Calu3 (cell line): Measurements from ENCODE around the gene SOS2. TPM values are rescaled to one million over a fixed set of nuclear protein-coding genes. Genes with fewer than 3 reads are reported as not detected.

ENCODE experiments used
- BruUV-seq: library from RNA; stranded (reverse); fragments of 400-500 nt; replicated peaks from 2 replicates; lab custom pipeline; 2021; lab: Mats Ljungman, UMichigan
- CTCF ChIA-PET: fragments of 300-600 bp; sonication (Branson Sonifier 250); formaldehyde crosslinking; loops from one replicate; lab custom pipeline; 2022; ENCODE audit warnings: antibody characterized with exemption; lab: Charles Lee
- DNase-seq: peaks from one replicate; pipeline ENCODE4 v3.0.0; 2022
- H3K27ac Mint-ChIP-seq: one replicate; pipeline ENCODE4 v1.8.0; 2022; ENCODE audit warnings: mixed read lengths; ENCODE audit not compliant: unreplicated experiment
- H3K27me3 Mint-ChIP-seq: one replicate; pipeline ENCODE4 v1.8.0; 2022; ENCODE audit warnings: mixed read lengths; ENCODE audit not compliant: unreplicated experiment
- H3K36me3 Mint-ChIP-seq: one replicate; pipeline ENCODE4 v1.8.0; 2022; ENCODE audit warnings: mild to moderate bottlenecking, moderate library complexity, mixed read lengths; ENCODE audit not compliant: insufficient read depth, unreplicated experiment
- H3K4me1 Mint-ChIP-seq: one replicate; pipeline ENCODE4 v1.8.0; 2022; ENCODE audit warnings: mild to moderate bottlenecking, low read depth, mixed read lengths; ENCODE audit not compliant: unreplicated experiment
- H3K4me3 Mint-ChIP-seq: one replicate; pipeline ENCODE4 v1.8.0; 2022; ENCODE audit warnings: mild to moderate bottlenecking, low read depth, moderate library complexity, mixed read lengths; ENCODE audit not compliant: unreplicated experiment
- H3K9me3 Mint-ChIP-seq: one replicate; pipeline ENCODE4 v1.8.0; 2022; ENCODE audit warnings: low read depth, mixed read lengths; ENCODE audit not compliant: unreplicated experiment
- intact Hi-C: fragments of 100-400 bp; cut with micrococcal nuclease; formaldehyde crosslinking; loops from one replicate; pipeline ENCODE4 v1.10.0; 2022; ENCODE audit not compliant: unreplicated experiment
- total RNA-seq: library from RNA; stranded (reverse); gene quantifications from 2 replicates; pipeline ENCODE4 v1.2.3, GENCODE V29; 2022
- TF ChIP-seq, protein P1 (sequence below): fragments of 200-600 bp; IDR thresholded peaks from one replicate; pipeline ENCODE4 v1.8.0; 2022; ENCODE audit warnings: antibody characterized with exemption; ENCODE audit not compliant: unreplicated experiment

SOS2 gene
- total RNA-seq, 1 experiment from 2014 or later, result 17.1 TPM

DNA sequence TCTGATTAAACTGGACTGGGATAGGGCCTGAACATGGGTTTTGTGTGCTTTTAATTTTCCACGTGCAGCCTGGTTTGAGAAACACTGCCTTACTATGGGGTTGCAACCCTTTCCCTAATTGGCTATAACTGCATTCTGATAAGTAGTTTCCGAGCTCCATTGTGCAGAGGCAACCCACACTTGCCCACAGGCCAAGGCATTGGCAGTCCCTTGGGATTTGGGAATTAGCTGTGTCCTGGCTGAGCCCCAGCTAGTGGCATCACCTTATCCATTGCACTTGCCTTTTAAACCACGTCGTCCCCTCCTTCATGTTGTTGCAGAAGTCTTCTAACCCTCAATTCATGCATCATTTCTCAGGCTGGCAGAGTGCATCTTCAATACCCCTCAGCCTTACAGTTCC is 125.2 kb downstream of the SOS2 start:
- H3K27me3 Mint-ChIP-seq, result no peaks in the 10 kb centered on the region
- H3K36me3 Mint-ChIP-seq, result peaks cover 29% of the 10 kb centered on the region
- intact Hi-C loops, result loop anchor here (10.0 kb wide), 1 partner anchor 91 kb away; no protein-coding TSS in a partner anchor
- no peaks in the 10 kb centered on the region for H3K9me3 Mint-ChIP-seq
- CTCF ChIA-PET, result no interaction called here
- TF ChIP-seq, protein P1, sequence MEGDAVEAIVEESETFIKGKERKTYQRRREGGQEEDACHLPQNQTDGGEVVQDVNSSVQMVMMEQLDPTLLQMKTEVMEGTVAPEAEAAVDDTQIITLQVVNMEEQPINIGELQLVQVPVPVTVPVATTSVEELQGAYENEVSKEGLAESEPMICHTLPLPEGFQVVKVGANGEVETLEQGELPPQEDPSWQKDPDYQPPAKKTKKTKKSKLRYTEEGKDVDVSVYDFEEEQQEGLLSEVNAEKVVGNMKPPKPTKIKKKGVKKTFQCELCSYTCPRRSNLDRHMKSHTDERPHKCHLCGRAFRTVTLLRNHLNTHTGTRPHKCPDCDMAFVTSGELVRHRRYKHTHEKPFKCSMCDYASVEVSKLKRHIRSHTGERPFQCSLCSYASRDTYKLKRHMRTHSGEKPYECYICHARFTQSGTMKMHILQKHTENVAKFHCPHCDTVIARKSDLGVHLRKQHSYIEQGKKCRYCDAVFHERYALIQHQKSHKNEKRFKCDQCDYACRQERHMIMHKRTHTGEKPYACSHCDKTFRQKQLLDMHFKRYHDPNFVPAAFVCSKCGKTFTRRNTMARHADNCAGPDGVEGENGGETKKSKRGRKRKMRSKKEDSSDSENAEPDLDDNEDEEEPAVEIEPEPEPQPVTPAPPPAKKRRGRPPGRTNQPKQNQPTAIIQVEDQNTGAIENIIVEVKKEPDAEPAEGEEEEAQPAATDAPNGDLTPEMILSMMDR, result no peak
- DNase-seq, result no peak
- H3K27ac Mint-ChIP-seq, result no peak overlapping the region
- no peak overlapping the region for H3K4me3 Mint-ChIP-seq
- no TSS peak for BruUV-seq
- peaks cover 8% of the 10 kb centered on the region for H3K4me1 Mint-ChIP-seq

- Mint-ChIP-seq H3K4me1 (peaks cover 30% of the 10 kb centered on the region), H3K36me3 (peaks cover 16% of the 10 kb centered on the region), H3K9me3 (no peaks in the 10 kb centered on the region), H3K27me3 (no peaks in the 10 kb centered on the region), H3K4me3 (no peak overlapping the region), H3K27ac (no peak overlapping the region)
- BruUV-seq, result no TSS peak
- CTCF ChIA-PET, result interaction anchor here (0.6 to 1.3 kb wide), 4 partner anchors 158 to 251 kb away, joined by 4 to 7 read pairs (median 5); partner anchors contain the start of gene NEMF
- intact Hi-C loops, result loop anchor here (5.0 to 10.0 kb wide), 4 partner anchors 36 to 206 kb away; no protein-coding TSS in a partner anchor
- TF ChIP-seq, protein P1, result no peak
- DNase-seq, result no peak
These were observed 127.8 kb downstream of the SOS2 start for GRCh38 chr14:50103558-50103957.

DNA sequence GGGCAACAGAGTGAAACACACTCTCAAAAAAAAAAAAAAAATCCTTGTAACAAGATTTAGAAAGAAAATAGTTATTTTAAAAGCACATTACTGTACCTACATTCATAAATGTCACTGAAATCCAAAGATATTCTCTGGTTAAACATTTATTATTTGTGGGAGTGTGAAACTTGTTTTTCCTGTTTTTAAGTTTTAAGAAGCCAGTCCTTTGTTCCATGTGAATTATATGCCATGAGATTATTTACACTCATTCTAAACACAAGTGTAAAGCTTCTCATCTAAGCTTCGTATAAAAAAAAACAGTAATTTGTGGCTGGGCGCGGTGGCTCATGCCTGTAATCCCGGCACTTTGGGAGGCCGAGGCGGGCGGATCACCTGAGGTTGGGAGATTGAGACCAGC is 130.0 kb downstream of the SOS2 start:
- H3K4me3 Mint-ChIP-seq, result no peak overlapping the region
- H3K36me3 Mint-ChIP-seq, result peaks cover 3% of the 10 kb centered on the region
- TF ChIP-seq, protein P1, result no peak
- intact Hi-C loops, result loop anchor here (5.0 to 10.0 kb wide), 4 partner anchors 34 to 204 kb away; no protein-coding TSS in a partner anchor
- CTCF ChIA-PET, result interaction anchor here (1.0 to 1.8 kb wide), 2 partner anchors 11 to 239 kb away, joined by 3 to 8 read pairs; no protein-coding TSS in a partner anchor
- H3K4me1 Mint-ChIP-seq, result peaks cover 30% of the 10 kb centered on the region
- DNase-seq, result no peak
- H3K27ac Mint-ChIP-seq, result peak overlapping the region; percentile 67
- no TSS peak for BruUV-seq
- H3K9me3 Mint-ChIP-seq, result no peaks in the 10 kb centered on the region
- H3K27me3 Mint-ChIP-seq, result no peaks in the 10 kb centered on the region

GRCh38 chr14:50100805-50101204 is 130.6 kb downstream of the SOS2 start:
- no TSS peak for BruUV-seq
- H3K4me1 Mint-ChIP-seq, result peaks cover 30% of the 10 kb centered on the region
- no peak overlapping the region for H3K27ac Mint-ChIP-seq
- CTCF ChIA-PET, result interaction anchor here (1.8 kb wide), 1 partner anchor 238 kb away, joined by 8 read pairs; no protein-coding TSS in a partner anchor
- TF ChIP-seq, protein P1, result no peak
- DNase-seq, result no peak
- H3K27me3 Mint-ChIP-seq, result no peaks in the 10 kb centered on the region
- no peaks in the 10 kb centered on the region for H3K9me3 Mint-ChIP-seq
- no peak overlapping the region for H3K4me3 Mint-ChIP-seq
- no peaks in the 10 kb centered on the region for H3K36me3 Mint-ChIP-seq
- intact Hi-C loops, result loop anchor here (5.0 to 10.0 kb wide), 4 partner anchors 34 to 204 kb away; no protein-coding TSS in a partner anchor
